ENCODE measurements around the gene LHFPL2. TPM values are rescaled to one million over a fixed set of nuclear protein-coding genes. Genes with fewer than 3 reads are reported as not detected.

Gene LHFPL2
- total and polyA plus RNA-seq, 10 donors, result 4.8 to 14.6 (median 9.3) TPM

DNA sequence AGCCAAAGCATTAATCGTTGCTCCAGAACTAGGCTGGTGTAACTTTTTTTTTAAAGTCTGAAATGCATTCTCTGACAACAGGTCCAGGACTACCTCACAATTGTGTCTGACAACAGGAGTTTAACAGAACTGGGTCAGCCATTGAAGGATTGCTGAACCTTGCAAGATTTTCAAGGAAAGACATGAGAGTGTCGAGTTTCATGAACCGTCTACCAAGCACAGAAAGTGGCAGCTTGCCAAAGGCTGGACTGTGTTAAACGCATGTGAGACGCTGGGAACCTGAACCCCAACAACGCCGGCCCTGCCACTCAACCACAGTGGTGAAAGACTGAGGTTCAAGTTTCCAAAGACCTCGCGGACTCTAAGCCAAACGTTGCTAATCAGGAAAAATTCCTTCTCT, 79.1 kb downstream of the LHFPL2 start:
- Histone ChIP-seq H3K9me3 (peaks cover 0 to 7% (median 0%) of the 10 kb centered on the region in 8 donors), H3K27me3 (replicated peaks in 1 of 7) (no peaks in the 10 kb centered on the region), H3K36me3 (no peaks in the 10 kb centered on the region), H3K4me3 (no peak overlapping the region), H3K27ac (no peak overlapping the region), H3K4me1 (peaks cover 0 to 39% (median 12%) of the 10 kb centered on the region in 6 donors)
- TF ChIP-seq, protein P1, sequence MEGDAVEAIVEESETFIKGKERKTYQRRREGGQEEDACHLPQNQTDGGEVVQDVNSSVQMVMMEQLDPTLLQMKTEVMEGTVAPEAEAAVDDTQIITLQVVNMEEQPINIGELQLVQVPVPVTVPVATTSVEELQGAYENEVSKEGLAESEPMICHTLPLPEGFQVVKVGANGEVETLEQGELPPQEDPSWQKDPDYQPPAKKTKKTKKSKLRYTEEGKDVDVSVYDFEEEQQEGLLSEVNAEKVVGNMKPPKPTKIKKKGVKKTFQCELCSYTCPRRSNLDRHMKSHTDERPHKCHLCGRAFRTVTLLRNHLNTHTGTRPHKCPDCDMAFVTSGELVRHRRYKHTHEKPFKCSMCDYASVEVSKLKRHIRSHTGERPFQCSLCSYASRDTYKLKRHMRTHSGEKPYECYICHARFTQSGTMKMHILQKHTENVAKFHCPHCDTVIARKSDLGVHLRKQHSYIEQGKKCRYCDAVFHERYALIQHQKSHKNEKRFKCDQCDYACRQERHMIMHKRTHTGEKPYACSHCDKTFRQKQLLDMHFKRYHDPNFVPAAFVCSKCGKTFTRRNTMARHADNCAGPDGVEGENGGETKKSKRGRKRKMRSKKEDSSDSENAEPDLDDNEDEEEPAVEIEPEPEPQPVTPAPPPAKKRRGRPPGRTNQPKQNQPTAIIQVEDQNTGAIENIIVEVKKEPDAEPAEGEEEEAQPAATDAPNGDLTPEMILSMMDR (IDR thresholded peaks at IDR 0.05 in 8 of 11, conservative IDR thresholded peaks at IDR 0.05 in 3 of 11), result no peak
- TF ChIP-seq POLR2A (IDR thresholded peaks at IDR 0.05) (no peak), POLR2AphosphoS5 (IDR thresholded peaks at IDR 0.05) (no peak)
- WGBS, 5 donors, result 69 to 81% (median 72%) methylated on average over 10 of the region's 10 CpGs
- intact Hi-C loops (cut with DNase I; ENCODE audit: low total_unique reads), result no loop called here
- DNase-seq, result no peak

DNA sequence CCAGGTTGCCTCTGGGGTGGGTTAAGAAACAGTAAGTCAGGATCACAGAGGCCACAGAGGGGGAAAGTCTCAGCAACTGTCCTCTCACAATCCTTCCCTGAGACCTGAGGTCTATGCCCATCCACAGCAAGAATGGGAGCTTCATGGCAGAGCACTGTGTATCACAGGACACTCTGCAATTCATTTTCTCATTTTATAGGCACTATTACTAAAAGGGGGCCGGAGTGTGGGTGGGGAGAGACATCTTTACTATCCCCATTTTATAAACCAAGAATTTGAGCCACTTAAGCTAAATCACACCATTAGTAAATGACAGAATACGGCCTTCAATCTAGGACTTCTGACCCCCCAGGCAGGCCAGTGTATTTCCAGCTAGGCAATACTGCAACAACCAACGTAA, 79.9 kb downstream of the LHFPL2 start:
- intact Hi-C loops (cut with DNase I; ENCODE audit: low total_unique reads), result no loop called here
- Histone ChIP-seq H3K9me3 (peaks cover 0 to 7% (median 0%) of the 10 kb centered on the region in 8 donors), H3K4me1 (peaks cover 0 to 31% (median 8%) of the 10 kb centered on the region in 6 donors), H3K4me3 (no peak overlapping the region), H3K36me3 (no peaks in the 10 kb centered on the region), H3K27me3 (replicated peaks in 1 of 7) (no peaks in the 10 kb centered on the region), H3K27ac (no peak overlapping the region)
- DNase-seq, result no peak
- TF ChIP-seq, protein P1 (IDR thresholded peaks at IDR 0.05 in 8 of 11, conservative IDR thresholded peaks at IDR 0.05 in 3 of 11), result no peak
- no peak for TF ChIP-seq POLR2AphosphoS5 (IDR thresholded peaks at IDR 0.05)
- TF ChIP-seq POLR2A (IDR thresholded peaks at IDR 0.05), result no peak
- 84 to 96% (median 91%) methylated on average over 3 of the region's 3 CpGs for WGBS, 5 donors

DNA sequence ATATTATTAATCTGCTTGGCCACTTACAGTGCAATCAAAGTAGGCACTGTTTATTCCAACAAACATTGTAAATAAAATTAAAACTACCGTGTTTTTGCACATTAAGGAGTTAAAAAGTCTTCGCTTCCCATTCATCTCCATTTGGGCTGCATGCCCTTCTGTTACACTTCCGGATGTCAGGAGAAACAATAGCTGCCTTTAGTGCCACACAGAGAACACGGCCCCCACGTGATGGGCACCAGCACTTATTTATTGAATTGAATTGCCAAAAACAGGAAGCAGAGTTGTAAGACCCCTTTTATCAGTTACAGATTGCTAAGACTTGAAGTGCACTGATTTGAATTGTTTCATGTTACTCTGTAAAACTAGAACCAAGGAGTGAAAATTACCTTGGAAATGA, 80.4 kb downstream of the LHFPL2 start:
- 38 to 54% (median 48%) methylated on average over 5 of the region's 5 CpGs for WGBS, 5 donors
- Histone ChIP-seq H3K9me3 (peaks cover 0 to 7% (median 0%) of the 10 kb centered on the region in 8 donors), H3K27me3 (replicated peaks in 1 of 7) (no peaks in the 10 kb centered on the region), H3K27ac (no peak overlapping the region), H3K36me3 (no peaks in the 10 kb centered on the region), H3K4me3 (no peak overlapping the region), H3K4me1 (peaks cover 0 to 27% (median 6%) of the 10 kb centered on the region in 6 donors)
- TF ChIP-seq POLR2A (IDR thresholded peaks at IDR 0.05), result no peak
- TF ChIP-seq POLR2AphosphoS5 (IDR thresholded peaks at IDR 0.05), result no peak
- TF ChIP-seq, protein P1 (IDR thresholded peaks at IDR 0.05 in 8 of 11, conservative IDR thresholded peaks at IDR 0.05 in 3 of 11), result no peak
- no peak for DNase-seq
- intact Hi-C loops (cut with DNase I; ENCODE audit: low total_unique reads), result no loop called here

DNA sequence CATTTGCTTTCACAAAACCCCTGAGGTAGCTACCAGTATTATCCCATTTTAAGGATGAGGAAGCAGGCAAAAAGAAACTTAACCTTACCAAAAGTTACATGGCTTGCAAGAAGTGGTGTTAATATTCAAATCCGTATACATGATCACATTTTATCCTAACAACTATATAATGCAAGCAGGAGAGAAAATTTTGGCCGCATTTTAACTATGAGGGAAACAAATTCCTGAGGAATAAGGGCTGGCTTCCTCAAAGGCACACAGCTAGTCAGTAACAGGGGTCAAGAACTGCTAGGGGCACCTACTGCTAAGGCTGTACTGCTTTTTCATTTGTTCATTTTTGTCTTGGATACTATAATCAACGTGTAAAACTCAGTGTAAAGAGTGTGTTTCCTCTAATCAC, 81.0 kb downstream of the LHFPL2 start:
- TF ChIP-seq POLR2A (IDR thresholded peaks at IDR 0.05), result no peak
- TF ChIP-seq, protein P1 (IDR thresholded peaks at IDR 0.05 in 8 of 11, conservative IDR thresholded peaks at IDR 0.05 in 3 of 11), result no peak
- no peak for TF ChIP-seq POLR2AphosphoS5 (IDR thresholded peaks at IDR 0.05)
- Histone ChIP-seq H3K4me3 (no peak overlapping the region), H3K27me3 (replicated peaks in 1 of 7) (no peaks in the 10 kb centered on the region), H3K36me3 (no peaks in the 10 kb centered on the region), H3K9me3 (peaks cover 0 to 7% (median 0%) of the 10 kb centered on the region in 8 donors), H3K4me1 (peaks cover 0 to 21% (median 5%) of the 10 kb centered on the region in 6 donors), H3K27ac (no peak overlapping the region)
- intact Hi-C loops (cut with DNase I; ENCODE audit: low total_unique reads), result no loop called here
- no peak for DNase-seq
- WGBS, 5 donors, result 70 to 78% (median 74%) methylated on average over 3 of the region's 3 CpGs

Measured in spleen (tissue), 11 donors.